T-helper 2 cell treated with Interferon-gamma antibody and Interleukin-4, amounts not matched to agents 5 μg/mL and 100 μg/mL, for 36 hours (primary cell): ENCODE results near the gene HS6ST1.

Experiments used
- DNase-seq: peaks from one replicate; pipeline ENCODE4 v3.0.0; 2021; ENCODE audit warnings: low spot score
- H3K27ac Mint-ChIP-seq: one replicate; pipeline ENCODE4 v1.8.0; 2021; ENCODE audit warnings: mild to moderate bottlenecking, mixed read lengths
- H3K27me3 Mint-ChIP-seq: one replicate; pipeline ENCODE4 v1.8.0; 2021; ENCODE audit warnings: low read depth, mixed read lengths
- H3K36me3 Mint-ChIP-seq: one replicate; pipeline ENCODE4 v1.8.0; 2021; ENCODE audit warnings: low read depth, mixed read lengths
- H3K4me1 Mint-ChIP-seq: one replicate; pipeline ENCODE4 v1.8.0; 2021; ENCODE audit warnings: low read depth, mixed read lengths
- H3K4me3 Mint-ChIP-seq: one replicate; pipeline ENCODE4 v1.8.0; 2022; ENCODE audit warnings: mild to moderate bottlenecking, moderate library complexity, mixed read lengths
- H3K9me3 Mint-ChIP-seq: one replicate; pipeline ENCODE4 v1.8.0; 2021; ENCODE audit warnings: mixed read lengths

The HS6ST1 gene

DNA sequence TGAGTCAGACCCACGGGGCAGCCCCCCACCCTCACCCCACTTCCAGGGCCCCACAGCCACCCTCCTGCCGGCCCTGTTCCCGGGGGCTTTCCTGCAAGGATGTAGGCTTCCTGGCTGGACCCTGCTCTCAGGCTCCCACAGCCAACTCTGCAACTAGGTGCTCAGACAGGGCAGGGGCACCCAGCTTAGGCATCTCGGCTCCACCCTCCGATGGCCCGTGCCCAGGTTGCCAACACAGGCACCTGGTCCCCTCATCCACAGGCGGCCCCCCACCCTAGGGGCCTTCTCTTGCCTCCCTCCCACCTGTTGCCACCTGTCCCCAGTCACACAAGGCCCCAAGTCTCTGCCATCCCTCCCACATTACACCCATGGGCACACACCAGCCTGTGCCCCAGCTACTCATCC, 34.6 kb downstream of the HS6ST1 start:
- no peaks in the 10 kb centered on the region for H3K9me3 Mint-ChIP-seq
- H3K27me3 Mint-ChIP-seq: no peaks in the 10 kb centered on the region
- H3K27ac Mint-ChIP-seq: no peak overlapping the region

GRCh38 chr2:128282976-128283810, 35.5 kb downstream of the HS6ST1 start:
- H3K36me3 Mint-ChIP-seq: no peaks in the 10 kb centered on the region
- no peak overlapping the region for H3K4me3 Mint-ChIP-seq
- H3K27ac Mint-ChIP-seq: no peak overlapping the region

More for the DNA sequence above, 34.6 kb downstream of the HS6ST1 start:
- no peaks in the 10 kb centered on the region for H3K36me3 Mint-ChIP-seq
- H3K4me1 Mint-ChIP-seq: peaks cover 8% of the 10 kb centered on the region
- DNase-seq: no peak
- no peak overlapping the region for H3K4me3 Mint-ChIP-seq

GRCh38 chr2:128282246-128282975, 36.3 kb downstream of the HS6ST1 start:
- no peak for DNase-seq
- Mint-ChIP-seq H3K36me3 (no peaks in the 10 kb centered on the region), H3K9me3 (no peaks in the 10 kb centered on the region), H3K4me1 (peaks cover 8% of the 10 kb centered on the region), H3K4me3 (no peak overlapping the region), H3K27ac (no peak overlapping the region), H3K27me3 (no peaks in the 10 kb centered on the region)

More at GRCh38 chr2:128282976-128283810, 35.5 kb downstream of the HS6ST1 start:
- no peak for DNase-seq
- Mint-ChIP-seq H3K4me1 (peaks cover 8% of the 10 kb centered on the region), H3K27me3 (no peaks in the 10 kb centered on the region), H3K9me3 (no peaks in the 10 kb centered on the region)

- Mint-ChIP-seq H3K4me3 (no peak overlapping the region), H3K4me1 (peaks cover 8% of the 10 kb centered on the region), H3K27me3 (no peaks in the 10 kb centered on the region), H3K36me3 (no peaks in the 10 kb centered on the region), H3K9me3 (no peaks in the 10 kb centered on the region), H3K27ac (no peak overlapping the region)
- no peak for DNase-seq
Observed at GRCh38 chr2:128281852-128282245, 36.8 kb downstream of the HS6ST1 start.

GRCh38 chr2:128280901-128281321, 37.8 kb downstream of the HS6ST1 start:
- Mint-ChIP-seq H3K4me3 (no peak overlapping the region), H3K9me3 (no peaks in the 10 kb centered on the region), H3K27me3 (no peaks in the 10 kb centered on the region), H3K4me1 (peaks cover 8% of the 10 kb centered on the region), H3K36me3 (no peaks in the 10 kb centered on the region), H3K27ac (peak overlapping the region; percentile 31)
- no peak for DNase-seq

GRCh38 chr2:128280158-128280871, 38.4 kb downstream of the HS6ST1 start:
- Mint-ChIP-seq H3K4me3 (no peak overlapping the region), H3K27me3 (no peaks in the 10 kb centered on the region), H3K27ac (no peak overlapping the region), H3K4me1 (peaks cover 8% of the 10 kb centered on the region), H3K36me3 (peaks cover 5% of the 10 kb centered on the region), H3K9me3 (no peaks in the 10 kb centered on the region)
- DNase-seq: no peak

GRCh38 chr2:128279786-128280157, 38.9 kb downstream of the HS6ST1 start:
- Mint-ChIP-seq H3K27me3 (no peaks in the 10 kb centered on the region), H3K4me3 (no peak overlapping the region), H3K4me1 (peaks cover 8% of the 10 kb centered on the region), H3K9me3 (no peaks in the 10 kb centered on the region), H3K36me3 (peaks cover 10% of the 10 kb centered on the region), H3K27ac (no peak overlapping the region)
- DNase-seq: no peak

DNA sequence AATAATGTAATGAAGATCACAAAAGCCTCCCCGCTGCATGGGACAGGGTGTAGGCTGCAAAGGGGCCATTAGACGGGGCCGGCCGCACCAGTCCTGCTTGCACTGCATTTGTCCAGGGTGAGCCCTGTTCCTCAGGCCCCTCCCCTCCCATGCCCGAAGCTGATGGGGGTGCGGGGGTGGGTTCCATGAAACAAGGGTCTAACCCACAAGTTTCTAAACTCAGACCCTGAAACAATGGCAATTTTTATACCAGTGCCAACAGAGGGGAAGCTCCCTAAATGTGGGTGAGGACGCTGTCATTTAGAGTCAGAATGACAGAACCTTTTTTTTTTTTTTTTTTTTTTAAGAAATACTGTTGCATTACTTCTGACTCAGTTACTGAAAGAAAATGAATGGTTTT, 39.7 kb downstream of the HS6ST1 start:
- H3K4me3 Mint-ChIP-seq: no peak overlapping the region
- H3K27me3 Mint-ChIP-seq: no peaks in the 10 kb centered on the region
- peaks cover 16% of the 10 kb centered on the region for H3K36me3 Mint-ChIP-seq
- no peak overlapping the region for H3K27ac Mint-ChIP-seq
- peaks cover 5% of the 10 kb centered on the region for H3K9me3 Mint-ChIP-seq
- peaks cover 8% of the 10 kb centered on the region for H3K4me1 Mint-ChIP-seq
- DNase-seq: no peak

DNA sequence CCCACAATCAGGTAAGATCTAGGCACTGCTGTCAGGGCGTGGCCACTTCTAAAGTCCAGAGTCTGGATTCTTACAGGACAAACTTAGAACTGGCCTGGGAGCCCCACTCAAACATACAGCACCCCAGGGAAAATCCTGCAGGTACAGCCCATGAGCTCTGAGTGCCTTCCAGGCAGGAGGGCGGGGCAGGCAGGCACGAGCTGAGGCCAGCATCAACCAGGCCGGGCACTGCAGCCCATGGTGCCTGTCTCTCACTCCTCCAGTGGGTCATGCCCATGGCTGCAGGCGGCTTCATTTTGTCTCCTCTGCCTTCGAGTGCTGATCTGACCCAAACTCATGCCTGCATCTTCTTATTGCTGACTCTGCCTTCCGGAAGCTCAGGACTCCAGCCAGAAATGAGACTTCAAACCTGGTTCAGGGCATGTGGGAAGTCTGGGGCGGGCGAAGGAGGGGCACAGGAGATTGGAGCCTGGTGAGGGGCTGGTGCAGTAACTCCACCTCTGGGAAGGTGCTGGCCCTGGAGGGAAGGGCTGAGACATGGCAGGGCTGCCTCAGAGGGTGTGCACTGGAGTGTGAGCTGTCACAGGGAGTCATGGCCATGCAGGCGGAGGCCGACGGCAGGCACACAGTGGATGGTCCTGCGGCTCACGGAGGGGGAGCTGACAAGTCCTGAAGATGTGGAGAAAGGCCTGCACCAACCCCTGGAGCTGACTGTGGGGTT, 40.5 kb downstream of the HS6ST1 start:
- no peaks in the 10 kb centered on the region for H3K27me3 Mint-ChIP-seq
- peaks cover 8% of the 10 kb centered on the region for H3K9me3 Mint-ChIP-seq
- no peak overlapping the region for H3K27ac Mint-ChIP-seq
- H3K36me3 Mint-ChIP-seq: peaks cover 19% of the 10 kb centered on the region
- no peak for DNase-seq
- H3K4me3 Mint-ChIP-seq: no peak overlapping the region
- peaks cover 8% of the 10 kb centered on the region for H3K4me1 Mint-ChIP-seq

DNA sequence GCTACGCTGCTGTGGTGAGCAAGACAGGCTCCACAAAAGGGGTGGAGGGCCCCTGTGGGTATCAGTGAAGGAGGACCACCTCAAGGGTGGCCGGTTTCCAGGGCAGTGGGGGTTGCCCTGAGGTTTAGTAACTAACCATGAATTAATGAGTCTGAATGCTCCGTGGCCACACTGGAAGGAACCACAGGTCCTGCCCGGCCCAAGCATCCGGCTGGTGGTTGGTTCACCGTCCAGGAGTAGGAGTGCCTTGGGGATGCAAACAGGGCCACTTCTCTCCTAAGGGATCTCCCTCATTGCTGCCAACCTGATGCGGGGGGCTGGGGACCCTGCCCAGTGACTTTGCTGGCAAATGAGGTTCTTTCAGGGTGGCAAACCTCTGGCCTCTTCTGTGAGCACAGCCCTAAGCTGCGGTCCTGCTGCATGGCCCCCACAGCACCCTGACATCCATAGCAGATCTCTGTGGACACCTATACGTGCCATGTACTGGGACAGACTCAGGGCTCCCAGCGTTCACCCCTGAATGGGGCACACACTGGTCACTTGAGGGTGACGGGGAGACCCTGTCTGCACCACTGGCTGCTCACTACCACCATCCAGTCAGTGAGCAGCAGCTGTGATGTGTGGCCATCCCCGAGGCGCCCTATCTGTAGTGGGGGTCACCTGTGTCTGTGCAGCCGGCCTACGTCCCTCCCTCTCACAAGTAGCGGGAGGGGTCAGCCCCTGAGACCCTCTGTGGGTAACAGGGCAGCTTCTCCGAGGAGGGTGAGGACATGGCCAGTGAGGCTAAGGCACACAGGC, 41.6 kb downstream of the HS6ST1 start:
- H3K4me3 Mint-ChIP-seq: no peak overlapping the region

DNA sequence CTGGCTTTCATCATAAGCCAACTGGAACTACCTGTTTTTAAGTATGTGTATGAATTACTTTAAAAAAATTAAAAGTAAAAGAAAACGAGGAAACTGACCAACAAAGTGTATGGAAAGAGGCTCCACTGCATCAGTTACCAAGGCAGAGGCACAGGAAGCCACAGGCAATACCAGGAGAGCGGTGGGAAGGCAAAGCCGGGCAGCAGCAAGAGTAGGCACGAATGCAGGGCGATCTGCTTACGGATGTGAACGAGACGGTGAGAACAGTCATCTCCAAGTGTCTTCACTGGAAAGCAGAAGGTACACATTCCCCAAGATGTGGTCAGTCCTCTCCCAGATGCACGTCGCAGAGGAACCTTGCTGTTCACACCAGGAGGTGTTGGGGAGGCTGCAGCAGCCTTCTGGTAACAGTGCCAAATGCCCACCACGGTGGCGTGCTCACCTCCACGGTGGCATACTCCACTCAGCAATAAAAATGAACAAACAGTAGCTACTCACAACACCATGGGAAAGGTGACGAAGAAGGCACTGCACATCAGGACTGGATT, 43.1 kb downstream of the HS6ST1 start:
- H3K4me3 Mint-ChIP-seq: no peak overlapping the region
- H3K27ac Mint-ChIP-seq: no peak overlapping the region
- H3K4me1 Mint-ChIP-seq: peaks cover 3% of the 10 kb centered on the region
- no peak for DNase-seq
- peaks cover 19% of the 10 kb centered on the region for H3K36me3 Mint-ChIP-seq
- H3K27me3 Mint-ChIP-seq: no peaks in the 10 kb centered on the region
- peaks cover 8% of the 10 kb centered on the region for H3K9me3 Mint-ChIP-seq

More for the DNA sequence above, 41.6 kb downstream of the HS6ST1 start:
- Mint-ChIP-seq H3K9me3 (peaks cover 8% of the 10 kb centered on the region), H3K36me3 (peaks cover 19% of the 10 kb centered on the region), H3K27ac (no peak overlapping the region), H3K27me3 (no peaks in the 10 kb centered on the region), H3K4me1 (peaks cover 5% of the 10 kb centered on the region)
- DNase-seq: no peak

- no peak overlapping the region for H3K4me3 Mint-ChIP-seq
- no peaks in the 10 kb centered on the region for H3K4me1 Mint-ChIP-seq
- H3K36me3 Mint-ChIP-seq: peaks cover 19% of the 10 kb centered on the region
- peaks cover 8% of the 10 kb centered on the region for H3K9me3 Mint-ChIP-seq
- H3K27me3 Mint-ChIP-seq: no peaks in the 10 kb centered on the region
- no peak overlapping the region for H3K27ac Mint-ChIP-seq
- no peak for DNase-seq
Observed at GRCh38 chr2:128274218-128274617, 44.5 kb downstream of the HS6ST1 start.
